ENCODE data around the gene HERPUD2.
"Not testable (repeated sequence)": the region's sequence is repeated elsewhere in the genome, so short reads cannot be mapped to it uniquely, and the experiment has no call there.

The HERPUD2 gene

GRCh38 chr7:35714407-35714806 lies 19.5 kb upstream of the HERPUD2 start:
- no peak for DNase-seq (ENCODE audit: low spot score)

GRCh38 chr7:35712563-35713226 lies 17.8 kb upstream of the HERPUD2 start:
- DNase-seq (ENCODE audit: low spot score) = no peak

- no peak for DNase-seq (ENCODE audit: low spot score)
These were observed 12.5 kb upstream of the HERPUD2 start for GRCh38 chr7:35707422-35707821.

- no peak for DNase-seq (ENCODE audit: low spot score)
These were observed 11.1 kb upstream of the HERPUD2 start for GRCh38 chr7:35705932-35706461.

DNA sequence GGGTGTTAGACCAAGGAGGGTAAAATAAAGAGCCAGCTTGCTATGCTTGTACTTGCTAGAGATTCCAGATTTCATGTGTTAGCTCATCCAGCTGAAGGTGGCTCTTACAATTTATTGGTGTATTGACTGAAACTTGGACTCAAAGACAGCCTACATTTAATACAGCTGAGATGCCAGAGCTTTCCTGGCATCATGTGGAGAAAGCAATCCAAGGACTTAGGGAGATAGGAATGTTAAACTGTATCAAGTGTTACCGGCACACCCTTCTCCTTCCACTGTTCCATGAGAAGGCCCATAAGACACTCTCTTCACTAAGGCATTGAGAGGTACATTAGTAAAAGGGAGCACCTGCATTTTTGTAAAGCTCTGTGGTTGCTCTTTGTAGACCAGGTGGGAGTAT lies 9.3 kb upstream of the HERPUD2 start:
- DNase-seq (ENCODE audit: low spot score) = no peak

- DNase-seq (ENCODE audit: low spot score) = no peak
These were observed 7.6 kb upstream of the HERPUD2 start for GRCh38 chr7:35702541-35702940.

DNA sequence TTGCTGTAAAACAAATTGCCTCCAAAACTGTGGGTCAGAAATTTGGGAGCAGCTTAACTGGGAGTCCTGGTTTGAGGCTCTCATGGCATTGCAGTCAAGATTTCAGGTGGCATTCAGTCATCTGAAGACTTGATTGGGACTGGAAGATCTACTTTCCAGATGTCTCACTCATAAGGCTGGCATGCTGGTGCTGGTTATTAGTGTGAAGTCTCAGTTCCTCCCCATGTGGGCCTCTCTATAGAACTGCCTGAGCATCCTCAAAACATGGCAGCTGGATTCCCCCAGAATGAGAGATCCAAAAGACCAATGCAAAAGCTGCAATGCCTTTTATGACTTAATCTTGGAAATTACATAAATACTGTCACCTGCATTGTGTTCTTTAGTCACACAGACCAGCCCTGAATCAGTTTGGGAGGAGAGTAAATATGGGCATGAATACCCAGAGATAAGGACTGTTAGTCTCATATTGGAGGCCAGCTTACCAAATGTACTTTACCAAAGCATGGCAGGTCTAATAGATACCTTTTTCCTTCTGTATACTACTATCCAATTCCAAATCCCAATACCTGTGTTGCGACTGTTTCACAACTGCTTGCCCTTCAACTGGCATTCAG lies 6.5 kb upstream of the HERPUD2 start:
- no peak for DNase-seq (ENCODE audit: low spot score)

- DNase-seq (ENCODE audit: low spot score) = no peak
These were observed 5.9 kb upstream of the HERPUD2 start for GRCh38 chr7:35700865-35701264.

GRCh38 chr7:35700333-35700732 lies 5.4 kb upstream of the HERPUD2 start:
- DNase-seq (ENCODE audit: low spot score) = no peak

GRCh38 chr7:35699796-35700305 lies 4.9 kb upstream of the HERPUD2 start:
- no peak for DNase-seq (ENCODE audit: low spot score)

DNA sequence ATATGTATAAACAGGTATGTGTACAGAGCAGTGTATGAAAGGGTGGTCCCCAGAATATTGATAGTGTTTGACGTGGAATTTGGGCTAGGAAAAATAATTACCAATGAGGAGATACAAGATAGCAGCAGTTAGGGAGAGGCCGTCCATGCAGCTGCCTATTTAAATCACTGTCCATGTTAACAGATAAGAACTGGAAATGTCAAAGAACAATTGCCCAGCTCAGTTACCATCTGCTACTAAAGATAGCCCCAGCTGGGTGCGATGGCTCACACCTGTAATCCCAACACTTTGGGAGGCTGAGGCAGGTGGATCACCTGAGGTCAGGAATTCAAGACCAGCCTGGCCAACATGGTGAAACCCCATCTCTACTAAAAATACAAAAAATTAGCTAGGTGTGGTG lies 3.4 kb upstream of the HERPUD2 start:
- not testable (repeated sequence) for DNase-seq (ENCODE audit: low spot score)

DNA sequence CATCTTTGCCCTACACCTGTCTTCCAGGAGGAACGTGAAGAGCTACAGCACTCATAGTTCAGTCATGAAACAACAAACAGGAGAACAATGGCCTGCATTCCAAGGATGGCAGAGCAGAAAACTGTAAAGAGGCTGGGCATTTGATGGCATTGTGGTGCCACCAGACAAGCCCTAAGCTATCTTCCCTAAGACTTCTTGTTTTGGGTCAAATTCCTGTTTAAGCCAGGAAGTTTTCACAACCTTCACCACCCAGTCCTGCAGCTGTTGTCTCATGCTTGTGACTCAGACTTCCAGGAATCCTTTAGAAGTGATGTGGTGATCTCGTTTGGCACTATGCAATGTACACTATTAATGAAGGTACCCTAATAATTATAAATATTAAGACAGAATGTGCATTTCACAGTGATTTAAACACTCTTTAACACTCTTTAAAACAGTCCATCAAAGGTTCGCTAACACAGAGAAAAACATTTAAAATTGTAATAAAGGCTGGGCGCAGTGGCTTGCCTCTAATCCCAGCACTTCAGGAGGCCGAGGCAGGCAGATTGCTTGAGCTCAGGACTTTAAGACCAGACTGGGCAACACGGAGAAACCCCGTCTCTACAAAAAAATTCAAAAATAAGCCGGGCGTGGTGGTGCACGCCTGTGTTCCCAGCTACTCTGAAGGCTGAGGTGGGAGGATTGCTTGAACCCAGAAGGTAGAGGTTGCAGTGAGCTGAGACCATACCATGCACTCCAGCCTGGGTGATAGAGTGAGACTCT lies 2.7 kb upstream of the HERPUD2 start:
- no peak for DNase-seq (ENCODE audit: low spot score)

- DNase-seq (ENCODE audit: low spot score) = no peak
These were observed 1.1 kb upstream of the HERPUD2 start for GRCh38 chr7:35695987-35696386.

- no peak for DNase-seq (ENCODE audit: low spot score)
These were observed 527 bp upstream of the HERPUD2 start for GRCh38 chr7:35695473-35695850.

DNA sequence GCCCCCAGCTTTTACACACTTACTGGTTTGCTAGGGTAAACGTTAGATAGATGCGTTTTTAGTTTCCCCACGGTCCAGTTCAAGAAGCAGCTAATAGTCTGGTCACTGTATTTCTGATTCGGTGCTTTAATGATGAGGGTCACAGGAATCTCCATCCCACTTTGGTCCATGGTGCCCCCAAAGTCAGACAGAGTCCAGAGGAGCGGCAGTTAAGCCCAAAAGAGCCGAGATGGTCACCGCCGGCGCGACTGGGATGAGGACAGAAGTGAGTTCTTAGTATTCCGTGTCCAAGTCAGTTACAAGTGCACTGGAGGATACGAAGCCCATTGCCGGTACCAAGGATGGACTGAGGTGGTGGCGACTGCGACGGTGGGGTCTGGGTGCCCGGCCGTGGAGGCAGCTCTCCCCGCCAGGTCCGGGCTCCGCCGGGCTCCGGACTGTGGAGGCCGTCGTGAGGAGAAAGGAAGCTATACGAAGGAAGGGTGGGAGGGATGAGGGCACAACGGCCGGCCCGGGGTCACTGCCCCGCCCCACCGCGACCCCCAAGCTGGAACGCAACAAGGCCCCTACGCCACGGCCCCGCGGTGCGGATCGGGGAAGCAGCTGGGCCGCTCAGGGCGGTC lies 663 bp downstream of the HERPUD2 start:
- DNase-seq (ENCODE audit: low spot score) = no peak

DNA sequence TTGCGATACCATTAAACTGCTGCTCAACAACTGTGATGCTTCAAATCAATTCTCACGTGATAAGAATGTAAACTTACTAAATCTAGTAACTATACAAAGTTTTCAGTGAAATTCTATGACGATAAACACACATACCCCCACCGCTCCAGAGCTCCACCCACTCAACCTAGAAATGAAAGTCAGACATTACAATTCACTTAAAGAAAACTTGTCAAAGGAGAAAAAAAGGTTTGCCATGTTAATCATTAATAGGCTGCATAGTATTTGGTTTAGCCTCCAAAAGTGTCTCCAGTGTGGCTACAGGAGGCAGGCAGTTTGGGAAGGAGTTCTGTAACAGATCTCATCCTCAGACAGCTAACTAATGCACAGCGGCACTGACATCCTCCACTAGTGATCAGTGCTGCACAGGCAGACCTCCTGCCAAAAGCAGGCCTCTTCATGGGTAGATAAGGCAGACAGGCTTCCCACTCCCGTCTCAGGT lies 3.1 kb downstream of the HERPUD2 start:
- DNase-seq (ENCODE audit: low spot score) = no peak

DNA sequence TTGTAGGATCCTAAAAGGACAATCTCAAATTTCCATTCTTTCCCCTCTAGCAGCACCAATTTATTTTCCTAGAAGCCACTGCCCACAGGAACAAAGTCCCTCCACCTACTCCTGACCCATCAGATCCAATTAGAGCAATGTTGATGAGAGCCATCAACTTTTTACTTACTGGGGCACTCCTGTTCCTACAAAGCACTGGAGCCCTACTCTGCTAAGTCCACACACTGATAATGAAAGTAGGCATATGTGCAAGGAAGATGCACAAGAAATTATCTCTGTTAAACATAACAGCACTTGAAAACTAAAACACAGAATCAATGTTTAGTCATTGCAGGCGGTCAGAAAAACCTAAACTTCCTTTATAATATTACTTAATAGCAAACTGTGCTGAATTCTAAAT lies 3.6 kb downstream of the HERPUD2 start:
- no peak for DNase-seq (ENCODE audit: low spot score)

- not testable (repeated sequence) for DNase-seq (ENCODE audit: low spot score)
These were observed 4.3 kb downstream of the HERPUD2 start for GRCh38 chr7:35690614-35691013.

DNA sequence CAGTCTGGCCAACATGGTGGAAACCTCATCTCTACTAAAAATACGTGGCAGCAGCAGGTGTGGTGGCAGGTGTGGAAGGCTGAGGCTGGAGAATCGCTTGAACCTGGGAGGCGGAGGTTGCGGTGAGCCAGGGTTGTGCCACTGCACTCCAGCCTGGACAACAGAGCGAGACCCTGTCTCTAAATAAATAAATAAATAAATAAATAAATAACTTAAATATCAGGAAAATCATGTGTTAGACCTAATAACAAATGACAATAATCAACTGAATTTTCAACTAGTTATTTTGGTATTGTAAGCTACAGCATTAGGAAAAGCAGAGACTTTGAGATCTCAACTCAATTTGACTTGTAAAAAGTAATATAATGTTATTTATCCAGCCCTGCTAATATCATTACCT lies 9.2 kb downstream of the HERPUD2 start:
- no peak for DNase-seq (ENCODE audit: low spot score)

- DNase-seq (ENCODE audit: low spot score) = no peak
These were observed 13.5 kb downstream of the HERPUD2 start for GRCh38 chr7:35681231-35682029.

DNA sequence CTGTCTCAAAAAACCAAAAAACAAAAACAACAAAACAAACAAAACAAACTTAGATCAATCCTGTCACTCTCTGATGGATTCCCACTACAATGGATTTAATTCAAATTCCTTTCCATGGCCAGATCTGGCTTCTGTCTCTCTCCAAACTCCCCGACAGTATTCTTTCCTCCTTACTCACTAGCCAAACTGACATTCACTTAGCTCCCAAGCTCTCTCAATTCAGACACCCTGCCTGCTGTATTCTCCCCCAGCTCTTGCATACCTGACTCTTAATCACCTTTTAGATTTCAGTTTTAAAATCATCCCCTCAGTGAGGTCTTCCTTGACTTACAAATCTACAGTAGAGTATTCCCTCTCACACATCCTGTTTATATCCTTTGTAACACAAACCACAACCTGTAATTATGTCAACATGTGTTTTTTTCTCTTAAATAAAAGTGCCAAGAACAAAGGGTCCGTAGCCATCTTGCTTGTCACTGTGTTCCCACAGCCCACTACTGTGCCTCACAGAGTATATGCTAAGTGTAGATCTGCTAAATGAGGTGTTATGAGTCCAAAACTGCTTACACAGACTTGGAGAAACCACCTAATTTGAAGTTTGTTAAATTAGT lies 14.4 kb downstream of the HERPUD2 start:
- DNase-seq (ENCODE audit: low spot score) = no peak
